Lung (tissue), 12 donors: ENCODE results near the gene PXDN. TPM values are rescaled to one million over a fixed set of nuclear protein-coding genes. Genes with fewer than 3 reads are reported as not detected.
A peak's percentile ranks its signal among the peaks of the same experiment; 100 is the strongest.

Experiments
- ATAC-seq: fragments of 200-7000 bp; cut with Tn5 transposase; one replicate; pipeline ENCODE4 v1.9.1; 2020; ENCODE audit warnings: moderate number of reproducible peaks; ENCODE audit not compliant: insufficient read depth, low FRiP score
- DNase-seq, 3 donors: peaks; one replicate each; pipeline ENCODE4 v3.0.0-alpha.2; 2013 to 2017
- H3K27ac ChIP-seq, 2 donors: one replicate each; pipeline ENCODE4 v1.5.1; 2013; ENCODE audit warnings: mild to moderate bottlenecking in 2 of 2, moderate library complexity in 2 of 2, control low read depth in 1 of 2, inconsistent platforms in 1 of 2, low read depth in 1 of 2, low read length in 1 of 2
- H3K27me3 ChIP-seq, 3 donors: one replicate each; pipeline ENCODE4 v1.5.1; 2013; ENCODE audit warnings: low read length in 2 of 3; ENCODE audit not compliant: control insufficient read depth in 3 of 3, insufficient read depth in 3 of 3
- H3K36me3 ChIP-seq, 4 donors: one replicate each; pipeline ENCODE4 v1.5.1; 2013; ENCODE audit warnings: low read length in 4 of 4, mild to moderate bottlenecking in 1 of 4, moderate library complexity in 1 of 4; ENCODE audit not compliant: control insufficient read depth in 4 of 4, insufficient read depth in 4 of 4
- H3K4me1 ChIP-seq, 5 donors: one replicate each; pipeline ENCODE4 v1.5.1; 2013; ENCODE audit warnings: low read length in 5 of 5, mild to moderate bottlenecking in 2 of 5, moderate library complexity in 1 of 5; ENCODE audit not compliant: control insufficient read depth in 5 of 5, insufficient read depth in 5 of 5
- H3K4me3 ChIP-seq: one replicate; pipeline ENCODE4 v1.5.1; 2013; ENCODE audit warnings: mild to moderate bottlenecking, control low read depth, moderate library complexity
- H3K9ac ChIP-seq, 2 donors: one replicate each; pipeline ENCODE4 v1.5.1; 2013; ENCODE audit warnings: low read length in 2 of 2, control low read depth in 1 of 2; ENCODE audit not compliant: insufficient read depth in 1 of 2
- H3K9me3 ChIP-seq, 4 donors: one replicate each; pipeline ENCODE4 v1.5.1; 2013; ENCODE audit warnings: low read length in 3 of 4, mild to moderate bottlenecking in 1 of 4, moderate library complexity in 1 of 4; ENCODE audit not compliant: control insufficient read depth in 4 of 4, insufficient read depth in 3 of 4
- WGBS, 2 donors: extraction: QIAGEN DNeasy Blood & Tissue Kit; methylation state at CpG; one replicate each; pipeline ENCODE4 v1.1.7; 2013; 5-methylcytosine and 5-hydroxymethylcytosine counted together
- polyA plus RNA-seq, 2 donors: library from polyadenylated mRNA; stranded (reverse); fragments of 200-250 nt; gene quantifications; one replicate each; pipeline ENCODE4 v1.2.1, GENCODE V29; 2013
- total RNA-seq, 2 donors: library from RNA; depleted of rRNA in 1 of 2; stranded (reverse); fragments of >200 nt in 1 of 2; gene quantifications; one replicate each; pipeline ENCODE4 v1.2.1, GENCODE V29; 2014 to 2021
- TF ChIP-seq, protein P1 (sequence below): IDR thresholded peaks from 2 replicates; pipeline ENCODE4 v1.5.1; 2012; ENCODE audit warnings: mild to moderate bottlenecking; ENCODE audit errors: control extremely low read depth, extremely low read depth
- donor health status: control.
- donor health status: control.
- donor health status: Bipolar disorder and iron deficiency.
- donor health status: healthy.
- donor health status: DM: yes; HTN: yes; CAD: no.

Gene PXDN
- total and polyA plus RNA-seq, 4 donors = 10.6 to 198 (median 45.1) TPM

- Histone ChIP-seq H3K9me3 (no peaks in the 10 kb centered on the region), H3K27ac (no peak overlapping the region), H3K4me3 (no peak overlapping the region), H3K36me3 (no peaks in the 10 kb centered on the region), H3K27me3 (no peaks in the 10 kb centered on the region), H3K9ac (no peak overlapping the region), H3K4me1 (peaks cover 0 to 8% (median 5%) of the 10 kb centered on the region in 5 donors)
- WGBS, 2 donors = 88 to 93% methylated on average over 18 of the region's 18 CpGs
- ATAC-seq = no peak
- TF ChIP-seq, protein P1, sequence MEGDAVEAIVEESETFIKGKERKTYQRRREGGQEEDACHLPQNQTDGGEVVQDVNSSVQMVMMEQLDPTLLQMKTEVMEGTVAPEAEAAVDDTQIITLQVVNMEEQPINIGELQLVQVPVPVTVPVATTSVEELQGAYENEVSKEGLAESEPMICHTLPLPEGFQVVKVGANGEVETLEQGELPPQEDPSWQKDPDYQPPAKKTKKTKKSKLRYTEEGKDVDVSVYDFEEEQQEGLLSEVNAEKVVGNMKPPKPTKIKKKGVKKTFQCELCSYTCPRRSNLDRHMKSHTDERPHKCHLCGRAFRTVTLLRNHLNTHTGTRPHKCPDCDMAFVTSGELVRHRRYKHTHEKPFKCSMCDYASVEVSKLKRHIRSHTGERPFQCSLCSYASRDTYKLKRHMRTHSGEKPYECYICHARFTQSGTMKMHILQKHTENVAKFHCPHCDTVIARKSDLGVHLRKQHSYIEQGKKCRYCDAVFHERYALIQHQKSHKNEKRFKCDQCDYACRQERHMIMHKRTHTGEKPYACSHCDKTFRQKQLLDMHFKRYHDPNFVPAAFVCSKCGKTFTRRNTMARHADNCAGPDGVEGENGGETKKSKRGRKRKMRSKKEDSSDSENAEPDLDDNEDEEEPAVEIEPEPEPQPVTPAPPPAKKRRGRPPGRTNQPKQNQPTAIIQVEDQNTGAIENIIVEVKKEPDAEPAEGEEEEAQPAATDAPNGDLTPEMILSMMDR = no peak
- no peak for DNase-seq
These were observed 159.4 kb downstream of the PXDN start for GRCh38 chr2:1584691-1585485.

- ATAC-seq = no peak
- H3K9ac ChIP-seq = no peak overlapping the region
- peaks cover 0 to 6% (median 0%) of the 10 kb centered on the region in 5 donors for H3K4me1 ChIP-seq
- no peak overlapping the region for H3K4me3 ChIP-seq
- 91 to 94% methylated on average over 21 of the region's 21 CpGs for WGBS, 2 donors
- H3K27me3 ChIP-seq = no peaks in the 10 kb centered on the region
- no peak overlapping the region for H3K27ac ChIP-seq
- H3K9me3 ChIP-seq = no peaks in the 10 kb centered on the region
- TF ChIP-seq, protein P1 = no peak
- no peaks in the 10 kb centered on the region for H3K36me3 ChIP-seq
- DNase-seq = no peak
These were observed 160.2 kb downstream of the PXDN start for GRCh38 chr2:1584051-1584531.

DNA sequence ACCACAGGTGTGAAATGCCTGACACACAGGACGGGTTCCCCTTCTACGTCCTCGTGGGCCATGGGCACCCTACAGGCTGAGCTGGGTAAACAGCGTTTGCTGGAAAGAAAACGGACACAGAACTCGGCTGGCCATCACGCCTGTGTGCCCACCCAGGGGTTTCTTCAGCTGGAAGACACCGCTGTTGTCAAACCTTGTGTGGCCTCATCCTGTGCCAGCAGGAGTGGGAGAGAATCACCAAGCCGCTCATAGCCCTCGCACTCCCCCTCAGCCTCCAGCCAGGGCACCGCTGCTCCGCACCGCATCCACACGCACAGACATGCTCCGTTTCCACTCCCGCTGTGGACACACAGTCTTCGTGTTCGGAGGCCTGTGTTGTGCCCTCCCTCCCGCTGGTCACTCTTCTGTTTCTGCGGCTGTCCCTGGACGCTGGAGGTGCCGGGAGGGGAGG, 161.4 kb downstream of the PXDN start:
- Histone ChIP-seq H3K36me3 (no peaks in the 10 kb centered on the region), H3K27me3 (no peaks in the 10 kb centered on the region), H3K9me3 (peaks cover 0 to 3% (median 0%) of the 10 kb centered on the region in 4 donors), H3K27ac (no peak overlapping the region), H3K4me1 (peaks cover 0 to 4% (median 0%) of the 10 kb centered on the region in 5 donors), H3K4me3 (no peak overlapping the region), H3K9ac (no peak overlapping the region)
- DNase-seq (peak in 1 of 3 donors; percentile 8), ATAC-seq (peak; percentile 19)
- TF ChIP-seq, protein P1 = no peak
- WGBS, 2 donors = 88 to 93% methylated on average over 22 of the region's 22 CpGs
